Lung (tissue), 12 donors: ENCODE results near the gene MTUS2. TPM values are rescaled to one million over a fixed set of nuclear protein-coding genes. Genes with fewer than 3 reads are reported as not detected.
A peak's percentile ranks its signal among the peaks of the same experiment; 100 is the strongest.

Experiments used
- ATAC-seq: fragments of 200-7000 bp; cut with Tn5 transposase; one replicate; pipeline ENCODE4 v1.9.1; 2020; ENCODE audit warnings: moderate number of reproducible peaks; ENCODE audit not compliant: insufficient read depth, low FRiP score
- DNase-seq, 3 donors: peaks; one replicate each; pipeline ENCODE4 v3.0.0-alpha.2; 2013 to 2017
- H3K27ac ChIP-seq, 2 donors: one replicate each; pipeline ENCODE4 v1.5.1; 2013; ENCODE audit warnings: mild to moderate bottlenecking in 2 of 2, moderate library complexity in 2 of 2, control low read depth in 1 of 2, inconsistent platforms in 1 of 2, low read depth in 1 of 2, low read length in 1 of 2
- H3K27me3 ChIP-seq, 3 donors: one replicate each; pipeline ENCODE4 v1.5.1; 2013; ENCODE audit warnings: low read length in 2 of 3; ENCODE audit not compliant: control insufficient read depth in 3 of 3, insufficient read depth in 3 of 3
- H3K36me3 ChIP-seq, 4 donors: one replicate each; pipeline ENCODE4 v1.5.1; 2013; ENCODE audit warnings: low read length in 4 of 4, mild to moderate bottlenecking in 1 of 4, moderate library complexity in 1 of 4; ENCODE audit not compliant: control insufficient read depth in 4 of 4, insufficient read depth in 4 of 4
- H3K4me1 ChIP-seq, 5 donors: one replicate each; pipeline ENCODE4 v1.5.1; 2013; ENCODE audit warnings: low read length in 5 of 5, mild to moderate bottlenecking in 2 of 5, moderate library complexity in 1 of 5; ENCODE audit not compliant: control insufficient read depth in 5 of 5, insufficient read depth in 5 of 5
- H3K4me3 ChIP-seq: one replicate; pipeline ENCODE4 v1.5.1; 2013; ENCODE audit warnings: mild to moderate bottlenecking, control low read depth, moderate library complexity
- H3K9ac ChIP-seq, 2 donors: one replicate each; pipeline ENCODE4 v1.5.1; 2013; ENCODE audit warnings: low read length in 2 of 2, control low read depth in 1 of 2; ENCODE audit not compliant: insufficient read depth in 1 of 2
- H3K9me3 ChIP-seq, 4 donors: one replicate each; pipeline ENCODE4 v1.5.1; 2013; ENCODE audit warnings: low read length in 3 of 4, mild to moderate bottlenecking in 1 of 4, moderate library complexity in 1 of 4; ENCODE audit not compliant: control insufficient read depth in 4 of 4, insufficient read depth in 3 of 4
- WGBS, 2 donors: extraction: QIAGEN DNeasy Blood & Tissue Kit; methylation state at CpG; one replicate each; pipeline ENCODE4 v1.1.7; 2013; 5-methylcytosine and 5-hydroxymethylcytosine counted together
- polyA plus RNA-seq, 2 donors: library from polyadenylated mRNA; stranded (reverse); fragments of 200-250 nt; gene quantifications; one replicate each; pipeline ENCODE4 v1.2.1, GENCODE V29; 2013
- total RNA-seq, 2 donors: library from RNA; depleted of rRNA in 1 of 2; stranded (reverse); fragments of >200 nt in 1 of 2; gene quantifications; one replicate each; pipeline ENCODE4 v1.2.1, GENCODE V29; 2014 to 2021
- TF ChIP-seq, protein P1 (sequence below): IDR thresholded peaks from 2 replicates; pipeline ENCODE4 v1.5.1; 2012; ENCODE audit warnings: mild to moderate bottlenecking; ENCODE audit errors: control extremely low read depth, extremely low read depth
- donor health status: control.
- donor health status: control.
- donor health status: Bipolar disorder and iron deficiency.
- donor health status: healthy.
- donor health status: DM: yes; HTN: yes; CAD: no.

Gene MTUS2
- total and polyA plus RNA-seq, 4 donors, result 0.03 to 0.54 (median 0.08) TPM

DNA sequence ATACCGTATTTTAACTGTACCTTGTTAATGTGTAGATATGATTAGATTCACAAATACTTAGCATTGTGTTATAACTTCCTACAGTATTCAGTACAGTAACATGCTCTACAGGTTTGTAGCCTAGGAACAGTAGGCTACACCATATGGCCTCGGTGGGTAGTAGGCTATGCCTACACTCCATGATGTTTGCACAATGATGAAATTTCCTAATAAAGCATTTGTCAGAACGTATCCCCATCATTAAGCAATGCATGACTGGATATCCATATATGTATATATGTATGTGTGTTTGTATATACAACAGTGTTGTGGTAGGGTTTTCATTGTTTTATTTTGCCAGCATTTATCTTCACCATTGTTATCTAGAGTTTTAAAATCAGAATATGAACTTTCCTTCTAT, 655.9 kb downstream of the MTUS2 start:
- WGBS, 2 donors, result 67 to 70% methylated on average over 3 of the region's 3 CpGs
- Histone ChIP-seq H3K9ac (no peak overlapping the region), H3K9me3 (no peaks in the 10 kb centered on the region), H3K4me1 (no peaks in the 10 kb centered on the region), H3K27ac (no peak overlapping the region), H3K27me3 (no peaks in the 10 kb centered on the region), H3K4me3 (no peak overlapping the region), H3K36me3 (no peaks in the 10 kb centered on the region)
- DNase-seq (no peak), ATAC-seq (no peak)
- TF ChIP-seq, protein P1, sequence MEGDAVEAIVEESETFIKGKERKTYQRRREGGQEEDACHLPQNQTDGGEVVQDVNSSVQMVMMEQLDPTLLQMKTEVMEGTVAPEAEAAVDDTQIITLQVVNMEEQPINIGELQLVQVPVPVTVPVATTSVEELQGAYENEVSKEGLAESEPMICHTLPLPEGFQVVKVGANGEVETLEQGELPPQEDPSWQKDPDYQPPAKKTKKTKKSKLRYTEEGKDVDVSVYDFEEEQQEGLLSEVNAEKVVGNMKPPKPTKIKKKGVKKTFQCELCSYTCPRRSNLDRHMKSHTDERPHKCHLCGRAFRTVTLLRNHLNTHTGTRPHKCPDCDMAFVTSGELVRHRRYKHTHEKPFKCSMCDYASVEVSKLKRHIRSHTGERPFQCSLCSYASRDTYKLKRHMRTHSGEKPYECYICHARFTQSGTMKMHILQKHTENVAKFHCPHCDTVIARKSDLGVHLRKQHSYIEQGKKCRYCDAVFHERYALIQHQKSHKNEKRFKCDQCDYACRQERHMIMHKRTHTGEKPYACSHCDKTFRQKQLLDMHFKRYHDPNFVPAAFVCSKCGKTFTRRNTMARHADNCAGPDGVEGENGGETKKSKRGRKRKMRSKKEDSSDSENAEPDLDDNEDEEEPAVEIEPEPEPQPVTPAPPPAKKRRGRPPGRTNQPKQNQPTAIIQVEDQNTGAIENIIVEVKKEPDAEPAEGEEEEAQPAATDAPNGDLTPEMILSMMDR, result no peak

DNA sequence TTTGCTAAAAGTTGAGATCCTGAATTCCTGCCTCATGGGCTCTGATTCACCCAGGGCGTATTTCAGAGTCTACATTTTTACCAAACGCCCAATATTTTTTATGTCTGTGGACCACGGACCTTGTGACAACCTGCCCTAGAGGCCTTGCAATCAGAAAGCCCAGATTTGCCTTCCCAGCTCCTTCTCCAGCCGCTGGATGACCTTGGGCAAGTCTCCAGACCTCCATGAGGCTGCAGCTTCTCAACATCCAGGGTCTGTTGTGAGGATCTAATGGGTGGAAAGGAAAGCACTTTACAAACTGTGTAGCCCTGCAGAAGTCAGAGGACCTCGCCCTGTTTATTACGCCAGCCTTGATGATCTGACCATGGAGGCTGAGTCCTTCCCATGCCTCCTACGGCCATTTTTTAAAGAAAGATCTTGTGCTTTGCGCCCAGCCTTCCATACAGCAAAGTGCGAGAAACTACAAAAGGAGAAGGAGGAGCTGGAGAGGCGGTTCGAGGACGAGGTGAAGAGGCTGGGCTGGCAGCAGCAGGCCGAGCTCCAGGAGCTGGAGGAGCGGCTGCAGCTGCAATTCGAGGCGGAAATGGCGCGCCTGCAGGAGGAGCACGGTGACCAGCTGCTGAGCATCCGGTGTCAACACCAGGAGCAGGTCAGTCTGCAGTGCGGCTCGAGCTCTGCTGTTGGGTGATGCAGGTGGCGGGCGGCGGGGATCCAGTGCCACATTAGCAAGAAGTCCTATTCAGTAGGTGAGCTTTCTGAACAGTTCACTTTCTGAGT, 659.8 kb downstream of the MTUS2 start:
- TF ChIP-seq, protein P1, result no peak
- DNase-seq (peak; percentile 32 to 63 (median 53)), ATAC-seq (no peak)
- Histone ChIP-seq H3K9me3 (no peaks in the 10 kb centered on the region), H3K4me3 (no peak overlapping the region), H3K27ac (no peak overlapping the region), H3K9ac (no peak overlapping the region), H3K4me1 (peaks cover 0 to 7% (median 0%) of the 10 kb centered on the region in 5 donors), H3K36me3 (no peaks in the 10 kb centered on the region), H3K27me3 (no peaks in the 10 kb centered on the region)
- 73 to 87% methylated on average over 25 of the region's 25 CpGs for WGBS, 2 donors

DNA sequence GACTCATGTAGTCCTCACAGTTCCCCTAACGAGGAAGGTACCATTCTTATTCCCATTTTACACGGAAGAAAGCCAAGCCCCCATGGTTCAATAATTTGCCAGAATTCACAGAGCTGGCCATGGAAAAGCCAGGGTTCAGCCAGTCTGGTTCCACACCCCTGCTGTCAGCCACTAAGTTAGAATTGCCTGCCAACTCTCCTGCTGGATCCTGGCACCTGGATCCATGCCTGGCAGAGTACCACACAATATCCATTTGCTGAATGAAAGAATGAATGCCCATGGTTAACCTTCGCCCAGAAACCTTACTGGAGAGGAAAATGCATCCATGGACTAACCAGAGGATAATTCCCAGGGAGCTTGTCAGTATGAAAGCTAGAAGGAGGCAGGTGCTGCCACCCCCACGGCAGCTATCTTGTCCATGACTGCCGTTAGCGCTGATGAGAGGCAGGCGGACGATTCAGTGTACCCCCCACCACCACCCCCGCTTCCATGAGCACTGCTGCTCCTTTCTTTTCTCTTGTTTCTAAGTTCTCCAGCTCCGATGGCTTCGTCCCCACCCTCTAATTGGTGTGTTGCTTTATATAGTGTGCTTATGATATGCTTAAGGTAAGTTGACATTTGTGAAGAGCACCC, 660.9 kb downstream of the MTUS2 start:
- 83% methylated on average over 11 of the region's 11 CpGs for WGBS, 2 donors
- ATAC-seq (no peak), DNase-seq (no peak)
- Histone ChIP-seq H3K27ac (no peak overlapping the region), H3K4me1 (peaks cover 0 to 7% (median 0%) of the 10 kb centered on the region in 5 donors), H3K27me3 (no peaks in the 10 kb centered on the region), H3K4me3 (no peak overlapping the region), H3K9me3 (no peaks in the 10 kb centered on the region), H3K9ac (no peak overlapping the region), H3K36me3 (no peaks in the 10 kb centered on the region)
- TF ChIP-seq, protein P1, result no peak
